Stimulated activated CD8-positive, alpha-beta memory T cell treated with anti-CD3 and anti-CD28 coated beads, Interleukin-15, amount 100 ng/mL, for 4 hours (primary cell): ENCODE data around the gene MAP7D2.

Experiments
- DNase-seq, 2 donors: peaks; one replicate each; pipeline ENCODE4 v3.0.0-alpha.2; 2020; ENCODE audit warnings: low read depth in 2 of 2

Gene MAP7D2

GRCh38 chrX:20042221-20042620 is 74.5 kb downstream of the MAP7D2 start:
- no peak for DNase-seq

- no peak for DNase-seq
Measured at GRCh38 chrX:20038966-20039365, 77.7 kb downstream of the MAP7D2 start.

- no peak for DNase-seq
Measured at GRCh38 chrX:20037186-20037585, 79.5 kb downstream of the MAP7D2 start.

- no peak for DNase-seq
Measured at GRCh38 chrX:20032201-20032600, 84.5 kb downstream of the MAP7D2 start.

GRCh38 chrX:20029728-20030127 is 87.0 kb downstream of the MAP7D2 start:
- DNase-seq, result no peak

- DNase-seq, result no peak
Measured at GRCh38 chrX:20028588-20028987, 88.1 kb downstream of the MAP7D2 start.

GRCh38 chrX:20026278-20026677 is 90.4 kb downstream of the MAP7D2 start:
- no peak for DNase-seq

GRCh38 chrX:20019672-20020365 is 96.9 kb downstream of the MAP7D2 start:
- no peak for DNase-seq

- no peak for DNase-seq
Measured at GRCh38 chrX:20016616-20016945, 100.1 kb downstream of the MAP7D2 start.

GRCh38 chrX:20015945-20016615 is 100.6 kb downstream of the MAP7D2 start:
- no peak for DNase-seq

GRCh38 chrX:20015422-20015821 is 101.3 kb downstream of the MAP7D2 start:
- no peak for DNase-seq

GRCh38 chrX:20011608-20012007 is 105.1 kb downstream of the MAP7D2 start:
- no peak for DNase-seq

- no peak for DNase-seq
Measured at GRCh38 chrX:20007962-20008622, 108.6 kb downstream of the MAP7D2 start.

GRCh38 chrX:20005883-20006282 is 110.8 kb downstream of the MAP7D2 start:
- DNase-seq, result no peak

- no peak for DNase-seq
Measured at GRCh38 chrX:20001588-20001987, 115.1 kb downstream of the MAP7D2 start.

GRCh38 chrX:19991350-19991718 is 125.4 kb downstream of the MAP7D2 start:
- DNase-seq, result no peak

GRCh38 chrX:19990556-19991349 is 126.0 kb downstream of the MAP7D2 start, which contains the start of gene BCLAF3:
Gene BCLAF3, minus strand, starts transcription at chrX:19991061. Its CDS starts 20,797 bp downstream, at chrX:19970264.
- DNase-seq, result peak; percentile 66 to 73

GRCh38 chrX:19990151-19990555 is 126.6 kb downstream of the MAP7D2 start:
- DNase-seq, result no peak

GRCh38 chrX:19987856-19988255 is 128.9 kb downstream of the MAP7D2 start:
- no peak for DNase-seq

GRCh38 chrX:19986531-19986930 is 130.2 kb downstream of the MAP7D2 start:
- no peak for DNase-seq

GRCh38 chrX:19981947-19982346 is 134.8 kb downstream of the MAP7D2 start:
- DNase-seq, result no peak

- DNase-seq, result no peak
Measured at GRCh38 chrX:19975845-19976244, 140.9 kb downstream of the MAP7D2 start.
